HepG2 (cell line): ENCODE results near the gene TGFB2. TPM values are rescaled to one million over a fixed set of nuclear protein-coding genes. Genes with fewer than 3 reads are reported as not detected.

ENCODE experiments used
- ARNT2 ChIP-seq: sonication (generic); formaldehyde crosslinking; IDR thresholded peaks from 2 replicates; pipeline ENCODE4 v1.8.0; 2022; ENCODE audit warnings: mild to moderate bottlenecking, low read depth, missing genetic modification reagents, moderate library complexity
- MTF1 ChIP-seq: sonication (generic); formaldehyde crosslinking; IDR thresholded peaks from 2 replicates; pipeline ENCODE4 v1.5.0; 2020; ENCODE audit warnings: missing genetic modification reagents
- MTF2 ChIP-seq: sonication (generic); formaldehyde crosslinking; IDR thresholded peaks from 2 replicates; pipeline ENCODE4 v1.5.0; 2020; ENCODE audit warnings: missing genetic modification reagents, borderline replicate concordance
- ZNF367 ChIP-seq: sonication (generic); formaldehyde crosslinking; IDR thresholded peaks from 2 replicates; pipeline ENCODE4 v1.4.0; 2020; ENCODE audit warnings: missing genetic modification reagents, borderline replicate concordance
- ZNF777 ChIP-seq: sonication (generic); formaldehyde crosslinking; IDR thresholded peaks from 2 replicates; pipeline ENCODE4 v1.4.0; 2020; ENCODE audit warnings: missing genetic modification reagents
- polyA plus RNA-seq, 8 experiments: library from polyadenylated mRNA; depleted of rRNA in 3 of 8; stranded (reverse) in 7 of 8; unstranded in 1 of 8; fragments of >200 nt; fragmentation: Illumina TruSeq in 4 of 8; extraction: Trizol in 4 of 8; gene quantifications; 2 replicates each; pipeline versions ENCODE4 v1.2.1 to v1.2.3, GENCODE V29; 2011 to 2016; ENCODE audit warnings: low read depth in 4 of 8, missing spikeins in 1 of 8, mixed read lengths in 1 of 8; ENCODE audit not compliant: insufficient read depth in 1 of 8
- total RNA-seq, 5 experiments: library from RNA; depleted of rRNA; stranded (reverse); fragments of >200 nt; fragmentation: Illumina TruSeq; extraction: Trizol; gene quantifications; 2 replicates each; pipeline ENCODE4 v1.2.3, GENCODE V29; 2016; ENCODE audit warnings: low read depth in 1 of 5
- TF ChIP-seq, protein P1 (sequence below): sonication (generic); formaldehyde crosslinking; IDR thresholded peaks from 2 replicates; pipeline ENCODE4 v1.8.1; 2023; ENCODE audit warnings: mild to moderate bottlenecking, moderate library complexity, missing genetic modification reagents
- TF ChIP-seq, protein P2 (sequence below): sonication (generic); formaldehyde crosslinking; IDR thresholded peaks from 2 replicates; pipeline ENCODE4 v1.4.0; 2020; ENCODE audit warnings: missing genetic modification reagents, borderline replicate concordance
- TF ChIP-seq, protein P3 (sequence below): sonication (generic); formaldehyde crosslinking; IDR thresholded peaks from 2 replicates; pipeline ENCODE4 v1.4.0; 2020; ENCODE audit warnings: mild to moderate bottlenecking, missing genetic modification reagents

The TGFB2 gene
- total and polyA plus RNA-seq, 2 of the 13 experiments (the other 11 are each of a cell fraction or from before 2014, with no cell fraction given), result 0.07 TPM; not detected in 1

DNA sequence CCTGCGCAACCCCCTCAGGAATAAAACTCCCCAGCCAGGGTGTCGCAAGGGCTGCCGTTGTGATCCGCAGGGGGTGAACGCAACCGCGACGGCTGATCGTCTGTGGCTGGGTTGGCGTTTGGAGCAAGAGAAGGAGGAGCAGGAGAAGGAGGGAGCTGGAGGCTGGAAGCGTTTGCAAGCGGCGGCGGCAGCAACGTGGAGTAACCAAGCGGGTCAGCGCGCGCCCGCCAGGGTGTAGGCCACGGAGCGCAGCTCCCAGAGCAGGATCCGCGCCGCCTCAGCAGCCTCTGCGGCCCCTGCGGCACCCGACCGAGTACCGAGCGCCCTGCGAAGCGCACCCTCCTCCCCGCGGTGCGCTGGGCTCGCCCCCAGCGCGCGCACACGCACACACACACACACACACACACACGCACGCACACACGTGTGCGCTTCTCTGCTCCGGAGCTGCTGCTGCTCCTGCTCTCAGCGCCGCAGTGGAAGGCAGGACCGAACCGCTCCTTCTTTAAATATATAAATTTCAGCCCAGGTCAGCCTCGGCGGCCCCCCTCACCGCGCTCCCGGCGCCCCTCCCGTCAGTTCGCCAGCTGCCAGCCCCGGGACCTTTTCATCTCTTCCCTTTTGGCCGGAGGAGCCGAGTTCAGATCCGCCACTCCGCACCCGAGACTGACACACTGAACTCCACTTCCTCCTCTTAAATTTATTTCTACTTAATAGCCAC lies 696 bp downstream of the TGFB2 start (continued):
- TF ChIP-seq, protein P1, sequence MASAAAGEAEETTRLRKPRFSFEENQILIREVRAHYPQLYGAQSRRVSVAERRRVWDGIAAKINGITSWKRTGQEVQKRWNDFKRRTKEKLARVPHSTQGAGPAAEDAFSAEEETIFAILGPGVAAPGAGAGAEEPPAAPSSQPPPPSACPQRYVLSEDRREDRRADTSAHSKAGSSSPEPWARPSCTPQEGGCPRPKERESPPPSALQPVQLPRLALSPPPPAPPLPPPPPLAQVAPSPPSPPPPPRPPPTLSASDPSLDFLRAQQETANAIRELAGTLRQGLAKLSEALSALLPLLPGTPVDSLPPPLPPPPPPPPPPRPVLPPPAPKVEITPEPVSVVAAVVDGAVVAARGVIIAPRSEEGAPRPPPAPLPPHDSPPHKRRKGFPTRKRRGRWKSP (CRISPR knock-in tag), result peak; percentile 62; the same call in 1 of the 2 replicates
- TF ChIP-seq, protein P2, sequence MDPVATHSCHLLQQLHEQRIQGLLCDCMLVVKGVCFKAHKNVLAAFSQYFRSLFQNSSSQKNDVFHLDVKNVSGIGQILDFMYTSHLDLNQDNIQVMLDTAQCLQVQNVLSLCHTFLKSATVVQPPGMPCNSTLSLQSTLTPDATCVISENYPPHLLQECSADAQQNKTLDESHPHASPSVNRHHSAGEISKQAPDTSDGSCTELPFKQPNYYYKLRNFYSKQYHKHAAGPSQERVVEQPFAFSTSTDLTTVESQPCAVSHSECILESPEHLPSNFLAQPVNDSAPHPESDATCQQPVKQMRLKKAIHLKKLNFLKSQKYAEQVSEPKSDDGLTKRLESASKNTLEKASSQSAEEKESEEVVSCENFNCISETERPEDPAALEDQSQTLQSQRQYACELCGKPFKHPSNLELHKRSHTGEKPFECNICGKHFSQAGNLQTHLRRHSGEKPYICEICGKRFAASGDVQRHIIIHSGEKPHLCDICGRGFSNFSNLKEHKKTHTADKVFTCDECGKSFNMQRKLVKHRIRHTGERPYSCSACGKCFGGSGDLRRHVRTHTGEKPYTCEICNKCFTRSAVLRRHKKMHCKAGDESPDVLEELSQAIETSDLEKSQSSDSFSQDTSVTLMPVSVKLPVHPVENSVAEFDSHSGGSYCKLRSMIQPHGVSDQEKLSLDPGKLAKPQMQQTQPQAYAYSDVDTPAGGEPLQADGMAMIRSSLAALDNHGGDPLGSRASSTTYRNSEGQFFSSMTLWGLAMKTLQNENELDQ (CRISPR knock-in tag), result no peak
- TF ChIP-seq ARNT2 (CRISPR knock-in tag) (0 out of 2 replicates have a peak, but pooled peaks have one; percentile 37), MTF1 (CRISPR knock-in tag) (no peak), ZNF777 (CRISPR knock-in tag) (0 out of 2 replicates have a peak, but pooled peaks have one; percentile 63), ZNF367 (CRISPR knock-in tag) (no peak), MTF2 (CRISPR knock-in tag) (peak; percentile 55; the same call in 1 of the 2 replicates)
- TF ChIP-seq, protein P3, sequence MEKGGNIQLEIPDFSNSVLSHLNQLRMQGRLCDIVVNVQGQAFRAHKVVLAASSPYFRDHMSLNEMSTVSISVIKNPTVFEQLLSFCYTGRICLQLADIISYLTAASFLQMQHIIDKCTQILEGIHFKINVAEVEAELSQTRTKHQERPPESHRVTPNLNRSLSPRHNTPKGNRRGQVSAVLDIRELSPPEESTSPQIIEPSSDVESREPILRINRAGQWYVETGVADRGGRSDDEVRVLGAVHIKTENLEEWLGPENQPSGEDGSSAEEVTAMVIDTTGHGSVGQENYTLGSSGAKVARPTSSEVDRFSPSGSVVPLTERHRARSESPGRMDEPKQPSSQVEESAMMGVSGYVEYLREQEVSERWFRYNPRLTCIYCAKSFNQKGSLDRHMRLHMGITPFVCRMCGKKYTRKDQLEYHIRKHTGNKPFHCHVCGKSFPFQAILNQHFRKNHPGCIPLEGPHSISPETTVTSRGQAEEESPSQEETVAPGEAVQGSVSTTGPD (CRISPR knock-in tag), result no peak
